ENCODE data around the gene RAD51B.

The RAD51B gene

GRCh38 chr14:68106456-68106855, 286.9 kb downstream of the RAD51B start:
- TF ChIP-seq, protein P1, sequence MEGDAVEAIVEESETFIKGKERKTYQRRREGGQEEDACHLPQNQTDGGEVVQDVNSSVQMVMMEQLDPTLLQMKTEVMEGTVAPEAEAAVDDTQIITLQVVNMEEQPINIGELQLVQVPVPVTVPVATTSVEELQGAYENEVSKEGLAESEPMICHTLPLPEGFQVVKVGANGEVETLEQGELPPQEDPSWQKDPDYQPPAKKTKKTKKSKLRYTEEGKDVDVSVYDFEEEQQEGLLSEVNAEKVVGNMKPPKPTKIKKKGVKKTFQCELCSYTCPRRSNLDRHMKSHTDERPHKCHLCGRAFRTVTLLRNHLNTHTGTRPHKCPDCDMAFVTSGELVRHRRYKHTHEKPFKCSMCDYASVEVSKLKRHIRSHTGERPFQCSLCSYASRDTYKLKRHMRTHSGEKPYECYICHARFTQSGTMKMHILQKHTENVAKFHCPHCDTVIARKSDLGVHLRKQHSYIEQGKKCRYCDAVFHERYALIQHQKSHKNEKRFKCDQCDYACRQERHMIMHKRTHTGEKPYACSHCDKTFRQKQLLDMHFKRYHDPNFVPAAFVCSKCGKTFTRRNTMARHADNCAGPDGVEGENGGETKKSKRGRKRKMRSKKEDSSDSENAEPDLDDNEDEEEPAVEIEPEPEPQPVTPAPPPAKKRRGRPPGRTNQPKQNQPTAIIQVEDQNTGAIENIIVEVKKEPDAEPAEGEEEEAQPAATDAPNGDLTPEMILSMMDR (IDR thresholded peaks at IDR 0.05; ENCODE audit: low read depth, low read length): no peak
- no peaks in the 10 kb centered on the region for H3K27me3 ChIP-seq
- H3K4me1 ChIP-seq: no peaks in the 10 kb centered on the region
- no peaks in the 10 kb centered on the region; the same call in 1 of the 2 replicates for H3K36me3 ChIP-seq
- H3K4me3 ChIP-seq (ENCODE audit: low read depth, low read length): no peak overlapping the region
- DNase-seq: no peak
- peaks cover 3% of the 10 kb centered on the region; the same call in 1 of the 2 replicates for H3K9me3 ChIP-seq

DNA sequence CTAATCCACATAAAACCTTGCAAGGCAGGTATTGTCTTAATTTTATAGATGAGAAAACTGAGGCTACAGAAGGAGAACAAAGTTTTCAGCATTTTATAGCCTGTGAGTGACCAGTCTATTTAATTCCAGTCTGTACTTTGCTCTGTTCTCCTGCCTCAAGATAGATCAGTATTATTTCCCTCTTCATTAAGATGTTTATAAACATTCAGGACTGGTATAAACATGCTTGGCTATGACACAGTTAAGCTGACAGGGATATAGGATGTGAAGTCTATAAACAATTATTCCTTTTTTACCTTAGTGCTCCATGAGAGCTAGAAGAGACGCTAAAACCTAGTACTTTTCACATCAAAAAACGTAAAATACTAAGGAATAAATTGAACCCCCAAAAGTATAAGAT, 287.3 kb downstream of the RAD51B start:
- H3K27me3 ChIP-seq: no peaks in the 10 kb centered on the region
- no peak overlapping the region for H3K4me3 ChIP-seq (ENCODE audit: low read depth, low read length)
- H3K36me3 ChIP-seq: no peaks in the 10 kb centered on the region; the same call in 1 of the 2 replicates
- TF ChIP-seq, protein P1 (IDR thresholded peaks at IDR 0.05; ENCODE audit: low read depth, low read length): no peak
- H3K4me1 ChIP-seq: no peaks in the 10 kb centered on the region
- DNase-seq: no peak
- no peaks in the 10 kb centered on the region; the same call in 1 of the 2 replicates for H3K9me3 ChIP-seq

- Histone ChIP-seq H3K27me3 (no peaks in the 10 kb centered on the region), H3K9me3 (no peaks in the 10 kb centered on the region), H3K36me3 (no peaks in the 10 kb centered on the region; the same call in 1 of the 2 replicates), H3K4me3 (ENCODE audit: low read depth, low read length) (no peak overlapping the region), H3K4me1 (no peaks in the 10 kb centered on the region)
- TF ChIP-seq, protein P1 (IDR thresholded peaks at IDR 0.05; ENCODE audit: low read depth, low read length): no peak
- no peak for DNase-seq
Measured at GRCh38 chr14:68109132-68109900, 289.7 kb downstream of the RAD51B start.

GRCh38 chr14:68111097-68111852, 291.7 kb downstream of the RAD51B start:
- Histone ChIP-seq H3K4me1 (no peaks in the 10 kb centered on the region), H3K36me3 (no peaks in the 10 kb centered on the region; the same call in 1 of the 2 replicates), H3K9me3 (no peaks in the 10 kb centered on the region), H3K27me3 (no peaks in the 10 kb centered on the region), H3K4me3 (ENCODE audit: low read depth, low read length) (no peak overlapping the region)
- TF ChIP-seq, protein P1 (IDR thresholded peaks at IDR 0.05; ENCODE audit: low read depth, low read length): no peak
- no peak for DNase-seq

DNA sequence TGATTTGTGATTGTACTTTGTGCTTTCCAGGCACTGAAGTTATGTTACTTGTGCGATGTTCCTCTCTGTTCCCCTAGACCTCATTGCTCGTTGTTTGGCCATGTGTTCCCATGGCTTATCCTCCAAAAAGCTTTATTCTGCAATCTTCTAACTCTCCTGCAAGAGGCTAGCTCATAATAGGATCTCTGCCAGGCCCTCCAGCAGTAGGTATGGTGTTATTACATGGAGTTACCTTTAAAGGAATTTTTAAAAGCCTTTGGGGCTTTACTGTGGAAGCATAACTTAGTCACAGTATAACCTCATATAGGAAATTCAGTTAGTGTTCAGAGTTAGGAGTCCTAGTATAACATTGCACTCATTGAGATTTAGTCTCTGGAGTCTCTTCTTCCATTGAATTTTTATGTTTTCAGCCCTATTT, 292.3 kb downstream of the RAD51B start:
- Histone ChIP-seq H3K36me3 (no peaks in the 10 kb centered on the region), H3K27me3 (no peaks in the 10 kb centered on the region), H3K4me3 (ENCODE audit: low read depth, low read length) (no peak overlapping the region), H3K9me3 (no peaks in the 10 kb centered on the region), H3K4me1 (no peaks in the 10 kb centered on the region)
- TF ChIP-seq, protein P1 (IDR thresholded peaks at IDR 0.05; ENCODE audit: low read depth, low read length): no peak
- DNase-seq: no peak

Data from BE2C (cell line).